ENCODE results near the gene SPEF1.

The SPEF1 gene

DNA sequence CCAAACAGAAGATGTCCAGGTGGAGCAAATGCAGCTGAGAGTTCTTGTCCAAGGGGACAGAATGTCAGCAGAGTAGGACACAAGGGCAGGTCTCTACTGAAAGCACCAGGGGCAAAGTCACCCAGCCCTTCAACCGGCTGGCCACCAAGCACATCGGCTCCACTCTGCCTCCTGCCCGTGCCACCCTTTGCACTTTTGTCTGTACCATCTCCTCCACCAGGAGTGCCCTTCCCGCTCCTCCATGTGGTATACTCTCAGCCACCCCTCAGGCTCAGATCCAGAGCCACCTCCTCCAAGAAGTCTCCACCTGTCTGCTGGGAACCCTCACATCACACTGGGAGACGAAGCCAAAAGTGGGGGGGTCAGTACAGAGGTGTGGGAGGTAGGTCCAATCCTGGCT lies 52.9 kb downstream of the SPEF1 start:
- no peak for DNase-seq

Data from activated CD4-positive, alpha-beta T cell treated with anti-CD3 and anti-CD28 coated beads, Interleukin-2, amount 50 U/mL, for 4 hours (primary cell).